ENCODE data around the gene DDX17. TPM values are rescaled to one million over a fixed set of nuclear protein-coding genes. Genes with fewer than 3 reads are reported as not detected.
A peak's percentile ranks its signal among the peaks of the same experiment; 100 is the strongest.

Gene DDX17
- total RNA-seq, 1 experiment from 2014 or later: 529 TPM

- Histone ChIP-seq H3K4me2 (ENCODE audit: insufficient read depth, insufficient read length, low read length) (no peak overlapping the region), H4K8ac (replicated peaks; ENCODE audit: insufficient read length, low read depth, low read length) (no peak overlapping the region), H3K23ac (ENCODE audit: insufficient read length, low read depth, low read length) (no peak overlapping the region), H2BK20ac (ENCODE audit: low read depth, low read length, poor library complexity, severe bottlenecking) (no peak overlapping the region), H3K79me1 (ENCODE audit: insufficient read depth, low read depth, low read length, poor library complexity, severe bottlenecking) (no peaks in the 10 kb centered on the region), H4K5ac (ENCODE audit: insufficient read length, low read depth, low read length) (no peak overlapping the region), H3K14ac (ENCODE audit: insufficient read depth, low read length) (no peak overlapping the region), H2BK12ac (ENCODE audit: insufficient read length, low read depth, low read length) (no peak overlapping the region), H3K27ac (ENCODE audit: insufficient read length, low read depth, low read length) (no peak overlapping the region), H3K9me3 (ENCODE audit: control insufficient read depth, low read depth, low read length) (no peaks in the 10 kb centered on the region), H2BK5ac (ENCODE audit: insufficient read length, low read length) (no peak overlapping the region), H2BK15ac (ENCODE audit: low read depth, low read length) (no peak overlapping the region), H3K27me3 (ENCODE audit: insufficient read depth, low read length) (no peaks in the 10 kb centered on the region), H3K4ac (ENCODE audit: low read depth, low read length) (no peak overlapping the region), H3T11ph (ENCODE audit: low read length) (no peak overlapping the region), H2AFZ (ENCODE audit: low read length) (no peak overlapping the region), H3K4me1 (ENCODE audit: insufficient read depth, low read length) (no peaks in the 10 kb centered on the region), H3K9ac (ENCODE audit: extremely low read depth, insufficient read length, low read length) (no peak overlapping the region), H3K18ac (ENCODE audit: insufficient read length, low read depth, low read length) (no peak overlapping the region), H3K23me2 (ENCODE audit: insufficient read length, low read depth, low read length, poor library complexity, severe bottlenecking) (no peaks in the 10 kb centered on the region), H2AK5ac (ENCODE audit: insufficient read length, low read length) (no peak overlapping the region), H2BK120ac (ENCODE audit: low read depth, low read length, poor library complexity, severe bottlenecking) (no peak overlapping the region), H3K56ac (ENCODE audit: insufficient read length, low read depth, low read length) (no peak overlapping the region), H3K79me2 (ENCODE audit: insufficient read depth, low read length) (no peaks in the 10 kb centered on the region), H4K20me1 (ENCODE audit: control insufficient read depth, insufficient read depth, insufficient read length) (no peaks in the 10 kb centered on the region), H4K91ac (ENCODE audit: insufficient read length, low read depth, low read length) (no peak overlapping the region)
- Mint-ChIP-seq H3K4me1 (peaks cover 8 to 16% of the 10 kb centered on the region in 2 experiments; a peak in 3 of 4 replicates), H3K4me3 (no peak overlapping the region), H3K27me3 (ENCODE audit: low read depth) (no peaks in the 10 kb centered on the region; the same call in 1 of the 2 replicates), H3K9me3 (no peaks in the 10 kb centered on the region), H3K36me3 (ENCODE audit: insufficient read depth in 1 of 3, low read depth in 3 of 3) (peaks cover 36 to 66% (median 60%) of the 10 kb centered on the region in 3 experiments), H3K27ac (peak overlapping the region in 2 of 3 experiments; percentile 41; a peak in 3 of 7 replicates)
- no peak for TF ChIP-seq CTCF (conservative IDR thresholded peaks at IDR 0.05)
- DNase-seq: no peak
- no CpG with 5 or more reads among the region's 8 CpGs for WGBS (ENCODE audit: extremely low coverage, insufficient read length, low lambda C conversion rate)
These were observed 24.2 kb downstream of the DDX17 start for GRCh38 chr22:38481871-38482332.
